Measurements from ENCODE around the gene MPDZ. TPM values are rescaled to one million over a fixed set of nuclear protein-coding genes. Genes with fewer than 3 reads are reported as not detected.

The MPDZ gene
- total RNA-seq, 1 experiment from 2014 or later = 0.12 TPM

- intact Hi-C loops (cut with micrococcal nuclease) = no loop called here
- no peaks in the 10 kb centered on the region for H3K9me3 ChIP-seq (ENCODE audit: control insufficient read depth in 1 of 2, insufficient read depth in 1 of 2, low read depth in 1 of 2, low read length in 2 of 2)
- ATAC-seq (no peak), DNase-seq (ENCODE audit: low read depth, low spot score) (no peak)
- H2AFZ ChIP-seq (ENCODE audit: low read depth, low read length, poor library complexity, severe bottlenecking) = no peak overlapping the region
- no peaks in the 10 kb centered on the region for H3K79me2 ChIP-seq (ENCODE audit: insufficient read depth, low read length)
- no TSS peak for BruUV-seq (replicated peaks)
- no peaks in the 10 kb centered on the region for H3K36me3 ChIP-seq (ENCODE audit: control insufficient read depth in 1 of 2, insufficient read depth in 2 of 2, low read length in 2 of 2)
- no peaks in the 10 kb centered on the region for H3K4me1 ChIP-seq (ENCODE audit: control insufficient read depth in 1 of 2, insufficient read depth in 2 of 2, low read length in 2 of 2)
- no peaks in the 10 kb centered on the region for H4K20me1 ChIP-seq (ENCODE audit: insufficient read depth)
- H3K9me2 ChIP-seq (ENCODE audit: insufficient read depth) = no peaks in the 10 kb centered on the region
- H3K27ac ChIP-seq (ENCODE audit: low read depth, low read length) = no peak overlapping the region
- TF ChIP-seq, protein P1, sequence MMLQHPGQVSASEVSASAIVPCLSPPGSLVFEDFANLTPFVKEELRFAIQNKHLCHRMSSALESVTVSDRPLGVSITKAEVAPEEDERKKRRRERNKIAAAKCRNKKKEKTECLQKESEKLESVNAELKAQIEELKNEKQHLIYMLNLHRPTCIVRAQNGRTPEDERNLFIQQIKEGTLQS (IDR thresholded peaks at IDR 0.05) = no peak
- TF ChIP-seq ZNF274 (IDR thresholded peaks at IDR 0.05; ENCODE audit: low read depth, low read length) (no peak), POLR2A (IDR thresholded peaks at IDR 0.05; ENCODE audit: borderline replicate concordance, extremely low read depth, insufficient read depth, insufficient read length) (no peak), MAX (IDR thresholded peaks at IDR 0.05) (no peak), FOSL1 (IDR thresholded peaks at IDR 0.05; ENCODE audit: low read depth) (no peak), SP1 (IDR thresholded peaks at IDR 0.05; ENCODE audit: low read depth) (no peak), ZFX (IDR thresholded peaks at IDR 0.05) (no peak), EGR1 (IDR thresholded peaks at IDR 0.05; ENCODE audit: low read depth) (no peak), CTCF (IDR thresholded peaks at IDR 0.05 in 2 of 3, conservative IDR thresholded peaks at IDR 0.05 in 1 of 3; ENCODE audit: borderline replicate concordance in 1 of 3, insufficient read depth in 1 of 3, low read depth in 2 of 3, low read length in 2 of 3) (no peak), ELF1 (IDR thresholded peaks at IDR 0.05; ENCODE audit: borderline replicate concordance, low read depth) (no peak), REST (IDR thresholded peaks at IDR 0.05; ENCODE audit: low read depth) (no peak), YY1 (IDR thresholded peaks at IDR 0.05; ENCODE audit: extremely low read depth, insufficient replicate concordance, low read depth, low read length) (no peak), CEBPB (IDR thresholded peaks at IDR 0.05; ENCODE audit: low read depth) (no peak), EZH2phosphoT487 (IDR thresholded peaks at IDR 0.05; ENCODE audit: borderline replicate concordance) (no peak), EZH2 (IDR thresholded peaks at IDR 0.05) (no peak), JUND (IDR thresholded peaks at IDR 0.05) (no peak)
- TF ChIP-seq, protein P2, sequence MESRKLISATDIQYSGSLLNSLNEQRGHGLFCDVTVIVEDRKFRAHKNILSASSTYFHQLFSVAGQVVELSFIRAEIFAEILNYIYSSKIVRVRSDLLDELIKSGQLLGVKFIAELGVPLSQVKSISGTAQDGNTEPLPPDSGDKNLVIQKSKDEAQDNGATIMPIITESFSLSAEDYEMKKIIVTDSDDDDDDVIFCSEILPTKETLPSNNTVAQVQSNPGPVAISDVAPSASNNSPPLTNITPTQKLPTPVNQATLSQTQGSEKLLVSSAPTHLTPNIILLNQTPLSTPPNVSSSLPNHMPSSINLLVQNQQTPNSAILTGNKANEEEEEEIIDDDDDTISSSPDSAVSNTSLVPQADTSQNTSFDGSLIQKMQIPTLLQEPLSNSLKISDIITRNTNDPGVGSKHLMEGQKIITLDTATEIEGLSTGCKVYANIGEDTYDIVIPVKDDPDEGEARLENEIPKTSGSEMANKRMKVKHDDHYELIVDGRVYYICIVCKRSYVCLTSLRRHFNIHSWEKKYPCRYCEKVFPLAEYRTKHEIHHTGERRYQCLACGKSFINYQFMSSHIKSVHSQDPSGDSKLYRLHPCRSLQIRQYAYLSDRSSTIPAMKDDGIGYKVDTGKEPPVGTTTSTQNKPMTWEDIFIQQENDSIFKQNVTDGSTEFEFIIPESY (IDR thresholded peaks at IDR 0.05; ENCODE audit: extremely low read depth, insufficient replicate concordance, low read length) = no peak
- no peak overlapping the region for H3K4me3 ChIP-seq (replicated peaks in 1 of 2; ENCODE audit: low read depth in 1 of 2, low read length in 2 of 2)
- peaks cover 23% of the 10 kb centered on the region; the same call in 1 of the 2 replicates for H3K27me3 ChIP-seq (ENCODE audit: insufficient read depth, low read length)
- RAD21 ChIA-PET (ENCODE audit: low non-redundant PET in 1 of 2, low total read pairs in 2 of 2, uncharacterized antibody in 2 of 2, unreplicated experiment in 2 of 2) = no interaction called here
- H3K9ac ChIP-seq (ENCODE audit: low read length) = no peak overlapping the region
- no peak overlapping the region for H3K4me2 ChIP-seq (ENCODE audit: low read length)
- POLR2A ChIA-PET = no interaction called here
- CTCF ChIA-PET = interaction anchor here (1.2 to 2.5 kb wide), 5 partner anchors 10 to 392 kb away, joined by 3 to 13 read pairs (median 4); no protein-coding TSS in a partner anchor
Measured at GRCh38 chr9:13090628-13091027, 188.9 kb downstream of the MPDZ start.

Data from HCT116 (cell line).